HepG2 (cell line): ENCODE results near the gene LDLRAD2. TPM values are rescaled to one million over a fixed set of nuclear protein-coding genes. Genes with fewer than 3 reads are reported as not detected.
A peak's percentile ranks its signal among the peaks of the same experiment; 100 is the strongest.

Experiments used
- EP300 ChIP-seq, 3 experiments: sonication (generic) in 1 of 3; formaldehyde crosslinking in 1 of 3; IDR thresholded peaks; 2 replicates each; pipeline versions ENCODE4 v1.5.1 to v1.6.1; 2011 to 2020; ENCODE audit warnings: low read depth in 2 of 3, low read length in 2 of 3, borderline replicate concordance in 1 of 3, improper control_type of control experiment in 1 of 3, mild to moderate bottlenecking in 1 of 3, missing genetic modification reagents in 1 of 3, moderate library complexity in 1 of 3
- FOXK1 ChIP-seq: sonication (generic); formaldehyde crosslinking; IDR thresholded peaks from 2 replicates; pipeline ENCODE4 v1.4.0; 2020; ENCODE audit warnings: low read depth, missing genetic modification reagents, borderline replicate concordance
- HNF4A ChIP-seq: sonication (generic); formaldehyde crosslinking; IDR thresholded peaks from 2 replicates; pipeline ENCODE4 v1.4.0; 2020; ENCODE audit warnings: missing genetic modification reagents
- JUND ChIP-seq: sonication (generic); formaldehyde crosslinking; IDR thresholded peaks from 2 replicates; pipeline ENCODE4 v1.8.0; 2022; ENCODE audit warnings: mild to moderate bottlenecking, missing genetic modification reagents
- NFIC ChIP-seq: IDR thresholded peaks from 2 replicates; pipeline ENCODE4 v1.6.1; 2012; ENCODE audit warnings: mild to moderate bottlenecking, low read length, inconsistent platforms
- REST ChIP-seq, 2 experiments: IDR thresholded peaks; 2 replicates each; pipeline ENCODE4 v1.6.1; 2011 to 2012; ENCODE audit warnings: low read length in 2 of 2, borderline replicate concordance in 1 of 2, low read depth in 1 of 2, mild to moderate bottlenecking in 1 of 2, moderate library complexity in 1 of 2
- ZFP91 ChIP-seq: sonication (generic); formaldehyde crosslinking; IDR thresholded peaks from 2 replicates; pipeline ENCODE4 v1.9.0; 2022; ENCODE audit warnings: missing genetic modification reagents, mild to moderate bottlenecking, borderline replicate concordance
- ZNF20 ChIP-seq: sonication (generic); formaldehyde crosslinking; IDR thresholded peaks from 2 replicates; pipeline ENCODE4 v1.4.0; 2020; ENCODE audit warnings: mild to moderate bottlenecking, moderate library complexity, missing genetic modification reagents
- ZNF614 ChIP-seq: IDR thresholded peaks from 2 replicates; pipeline ENCODE4 v1.6.1; 2018; ENCODE audit warnings: missing biosample characterization, missing genetic modification reagents, inconsistent platforms, borderline replicate concordance
- ZNF687 ChIP-seq: sonication (generic); formaldehyde crosslinking; IDR thresholded peaks from 2 replicates; pipeline ENCODE4 v1.5.1; 2020; ENCODE audit warnings: mild to moderate bottlenecking, missing genetic modification reagents, moderate library complexity
- polyA plus RNA-seq, 8 experiments: library from polyadenylated mRNA; depleted of rRNA in 3 of 8; stranded (reverse) in 7 of 8; unstranded in 1 of 8; fragments of >200 nt; fragmentation: Illumina TruSeq in 4 of 8; extraction: Trizol in 4 of 8; gene quantifications; 2 replicates each; pipeline versions ENCODE4 v1.2.1 to v1.2.3, GENCODE V29; 2011 to 2016; ENCODE audit warnings: low read depth in 4 of 8, missing spikeins in 1 of 8, mixed read lengths in 1 of 8; ENCODE audit not compliant: insufficient read depth in 1 of 8
- total RNA-seq, 5 experiments: library from RNA; depleted of rRNA; stranded (reverse); fragments of >200 nt; fragmentation: Illumina TruSeq; extraction: Trizol; gene quantifications; 2 replicates each; pipeline ENCODE4 v1.2.3, GENCODE V29; 2016; ENCODE audit warnings: low read depth in 1 of 5
- TF ChIP-seq, protein P1 (sequence below): sonication (generic); formaldehyde crosslinking; IDR thresholded peaks from 2 replicates; pipeline ENCODE4 v1.4.0; 2020; ENCODE audit warnings: mild to moderate bottlenecking, missing genetic modification reagents, borderline replicate concordance

LDLRAD2 gene
- total and polyA plus RNA-seq, 2 of the 13 experiments (the other 11 are each of a cell fraction or from before 2014, with no cell fraction given) = not detected

DNA sequence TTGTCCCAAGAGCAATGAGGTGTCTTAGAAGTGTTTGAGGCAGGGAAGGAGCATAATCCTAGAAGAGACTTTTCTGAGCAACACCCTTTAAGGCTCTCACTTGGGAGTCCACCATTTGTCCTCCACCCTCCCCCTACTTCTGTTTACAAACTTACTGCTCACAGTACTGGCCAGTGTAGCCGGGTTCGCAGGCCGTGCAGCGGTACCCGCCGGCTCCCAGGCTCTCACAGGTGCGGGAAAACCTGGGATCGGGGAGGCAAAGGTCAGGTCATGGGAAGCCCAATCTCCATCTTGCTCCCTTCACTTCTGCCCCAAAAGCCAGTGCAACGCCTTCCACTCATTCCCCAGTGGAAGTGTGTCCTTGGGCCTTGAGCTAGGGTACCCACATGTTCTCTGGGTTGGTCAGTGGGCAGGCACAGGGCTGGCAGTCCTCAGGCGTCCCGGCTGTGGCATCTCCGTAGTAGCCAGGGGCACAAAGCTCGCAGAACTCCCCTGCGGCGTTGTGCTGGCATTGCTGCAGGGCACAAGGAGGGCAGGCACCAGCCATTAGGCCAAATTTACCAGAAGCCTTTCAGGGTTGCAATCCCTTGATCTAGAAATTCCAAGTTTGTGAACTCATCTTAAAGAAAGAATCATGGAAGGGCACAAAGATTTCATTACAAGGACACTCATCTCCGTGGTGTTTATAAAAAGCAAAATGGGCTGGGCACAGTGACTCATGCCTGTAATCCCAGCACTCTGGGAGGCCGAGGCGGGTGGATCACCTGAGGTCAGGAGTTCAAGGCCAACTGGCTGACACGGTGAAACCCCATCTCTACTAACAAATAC lies 49.8 kb downstream of the LDLRAD2 start (continued):
- TF ChIP-seq, protein P1, sequence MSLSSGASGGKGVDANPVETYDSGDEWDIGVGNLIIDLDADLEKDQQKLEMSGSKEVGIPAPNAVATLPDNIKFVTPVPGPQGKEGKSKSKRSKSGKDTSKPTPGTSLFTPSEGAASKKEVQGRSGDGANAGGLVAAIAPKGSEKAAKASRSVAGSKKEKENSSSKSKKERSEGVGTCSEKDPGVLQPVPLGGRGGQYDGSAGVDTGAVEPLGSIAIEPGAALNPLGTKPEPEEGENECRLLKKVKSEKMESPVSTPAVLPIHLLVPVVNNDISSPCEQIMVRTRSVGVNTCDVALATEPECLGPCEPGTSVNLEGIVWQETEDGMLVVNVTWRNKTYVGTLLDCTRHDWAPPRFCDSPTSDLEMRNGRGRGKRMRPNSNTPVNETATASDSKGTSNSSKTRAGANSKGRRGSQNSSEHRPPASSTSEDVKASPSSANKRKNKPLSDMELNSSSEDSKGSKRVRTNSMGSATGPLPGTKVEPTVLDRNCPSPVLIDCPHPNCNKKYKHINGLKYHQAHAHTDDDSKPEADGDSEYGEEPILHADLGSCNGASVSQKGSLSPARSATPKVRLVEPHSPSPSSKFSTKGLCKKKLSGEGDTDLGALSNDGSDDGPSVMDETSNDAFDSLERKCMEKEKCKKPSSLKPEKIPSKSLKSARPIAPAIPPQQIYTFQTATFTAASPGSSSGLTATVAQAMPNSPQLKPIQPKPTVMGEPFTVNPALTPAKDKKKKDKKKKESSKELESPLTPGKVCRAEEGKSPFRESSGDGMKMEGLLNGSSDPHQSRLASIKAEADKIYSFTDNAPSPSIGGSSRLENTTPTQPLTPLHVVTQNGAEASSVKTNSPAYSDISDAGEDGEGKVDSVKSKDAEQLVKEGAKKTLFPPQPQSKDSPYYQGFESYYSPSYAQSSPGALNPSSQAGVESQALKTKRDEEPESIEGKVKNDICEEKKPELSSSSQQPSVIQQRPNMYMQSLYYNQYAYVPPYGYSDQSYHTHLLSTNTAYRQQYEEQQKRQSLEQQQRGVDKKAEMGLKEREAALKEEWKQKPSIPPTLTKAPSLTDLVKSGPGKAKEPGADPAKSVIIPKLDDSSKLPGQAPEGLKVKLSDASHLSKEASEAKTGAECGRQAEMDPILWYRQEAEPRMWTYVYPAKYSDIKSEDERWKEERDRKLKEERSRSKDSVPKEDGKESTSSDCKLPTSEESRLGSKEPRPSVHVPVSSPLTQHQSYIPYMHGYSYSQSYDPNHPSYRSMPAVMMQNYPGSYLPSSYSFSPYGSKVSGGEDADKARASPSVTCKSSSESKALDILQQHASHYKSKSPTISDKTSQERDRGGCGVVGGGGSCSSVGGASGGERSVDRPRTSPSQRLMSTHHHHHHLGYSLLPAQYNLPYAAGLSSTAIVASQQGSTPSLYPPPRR (CRISPR knock-in tag) = peak; percentile 75; the same call in 1 of the 2 replicates
- TF ChIP-seq FOXK1 (CRISPR knock-in tag) = peak; percentile 65; the same call in 1 of the 2 replicates
- TF ChIP-seq ZNF20 (CRISPR knock-in tag) = no peak
- TF ChIP-seq ZNF614 (CRISPR knock-in tag) = no peak
- peak; percentile 85 for TF ChIP-seq JUND (CRISPR knock-in tag)
- TF ChIP-seq EP300 (IDR thresholded peaks at IDR 0.05; ENCODE audit: low read depth in 2 of 2, low read length in 2 of 2) = 0 out of 4 replicates have a peak, but pooled peaks of 1 of the 2 experiments have one; percentile 23
- TF ChIP-seq EP300 (CRISPR knock-in tag; IDR thresholded peaks at IDR 0.05; ENCODE audit: borderline replicate concordance) = no peak
- peak; percentile 53 for TF ChIP-seq HNF4A (CRISPR knock-in tag)
- no peak for TF ChIP-seq NFIC
- peak; percentile 27; the same call in 1 of the 2 replicates for TF ChIP-seq ZFP91
- no peak for TF ChIP-seq REST (IDR thresholded peaks at IDR 0.05; ENCODE audit: borderline replicate concordance in 1 of 2, low read depth in 1 of 2, low read length in 2 of 2)
- TF ChIP-seq ZNF687 (CRISPR knock-in tag) = peak; percentile 38; the same call in 1 of the 2 replicates
